ENCODE results near the gene PALS2.

Gene PALS2

DNA sequence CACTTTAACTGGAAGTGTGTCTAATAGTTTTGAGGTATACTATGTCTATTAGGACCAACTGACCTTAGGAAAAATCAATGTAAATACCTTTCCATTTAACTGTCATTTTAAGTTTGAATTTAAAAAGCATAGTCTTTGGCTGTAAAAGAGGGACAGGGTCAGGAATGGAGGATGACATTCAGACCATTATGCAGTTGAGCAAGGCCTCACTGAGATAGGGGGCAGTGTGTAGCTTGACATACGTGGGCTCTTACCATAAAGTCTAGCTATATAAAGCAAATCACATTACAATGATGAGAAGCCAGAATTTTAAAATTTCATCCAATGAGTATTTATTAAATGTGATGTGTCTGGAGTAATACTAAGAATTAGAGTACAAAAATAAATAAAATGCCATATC, 17.9 kb downstream of the PALS2 start:
- no peak for DNase-seq

DNA sequence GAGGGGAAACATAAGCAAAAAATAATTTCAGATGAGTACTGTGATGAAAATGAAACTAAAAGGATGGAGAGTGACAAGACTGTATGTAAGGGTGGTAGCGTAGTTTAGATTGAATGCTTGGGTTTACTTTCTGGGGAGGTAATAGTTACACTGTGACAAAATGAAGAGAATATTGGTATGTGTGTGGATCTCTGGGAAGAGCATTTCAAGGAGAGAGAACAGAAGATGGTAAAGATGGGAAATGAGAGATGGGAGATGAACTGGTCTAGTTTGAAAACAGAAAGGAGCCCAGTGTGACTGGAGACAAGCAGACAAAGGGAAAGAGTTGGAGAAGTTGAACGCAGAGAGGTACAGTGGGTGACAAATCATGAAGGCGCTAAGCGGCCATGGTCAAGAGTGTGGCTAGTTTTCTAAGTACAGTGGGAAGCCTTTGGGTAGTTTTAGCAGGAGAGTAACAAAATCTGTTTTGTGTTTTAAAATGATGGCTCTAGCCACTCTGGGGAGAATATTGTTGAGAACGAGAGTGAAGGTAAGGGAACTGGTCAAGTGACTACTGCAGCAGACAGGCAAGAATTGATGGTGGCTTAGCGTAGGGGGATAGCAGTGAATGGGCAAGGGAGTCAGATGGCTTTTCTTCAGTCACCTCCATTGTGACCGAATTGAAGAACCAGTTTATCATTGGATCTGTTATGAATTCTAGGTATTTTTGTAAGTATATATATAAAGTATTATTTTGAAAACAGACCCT, 22.6 kb downstream of the PALS2 start:
- no peak for DNase-seq

DNA sequence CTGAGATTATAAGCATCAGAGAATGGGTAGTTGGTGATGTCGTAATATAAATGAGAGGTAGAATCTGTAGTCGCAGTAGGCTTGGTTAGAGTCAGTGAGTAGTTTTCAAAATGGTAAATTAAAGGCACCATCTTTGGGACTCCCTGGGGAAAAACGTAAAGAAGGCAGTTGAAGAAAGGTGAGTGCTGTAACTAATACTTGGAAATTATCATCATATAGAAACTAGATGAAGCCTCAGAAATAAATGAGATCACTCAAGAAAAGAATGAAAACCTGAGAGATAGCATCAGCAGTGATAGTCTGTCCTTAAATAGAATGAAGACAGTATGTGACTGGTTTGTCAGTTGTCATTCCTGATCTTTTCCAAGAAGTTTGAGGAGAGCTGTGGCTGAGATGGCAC, 23.8 kb downstream of the PALS2 start:
- DNase-seq: no peak

DNA sequence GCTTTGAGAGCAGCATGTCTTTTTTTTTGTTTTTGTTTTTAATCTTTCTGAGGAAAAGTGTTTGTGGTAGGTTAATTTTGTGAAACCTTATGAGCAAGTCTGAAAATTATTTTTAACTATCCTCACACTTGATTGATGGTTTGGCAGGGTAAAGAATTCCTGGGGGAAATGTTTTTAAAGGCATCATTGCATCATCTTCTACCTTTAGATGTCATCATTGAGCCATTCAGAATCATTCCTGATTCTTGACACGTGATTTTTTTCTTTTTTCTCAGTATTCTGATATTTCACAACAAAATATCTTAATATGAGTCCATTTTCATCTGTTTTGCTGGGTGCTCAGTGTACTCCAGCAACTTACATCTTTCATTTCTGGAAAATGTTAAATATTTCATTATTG, 28.3 kb downstream of the PALS2 start:
- no peak for DNase-seq

DNA sequence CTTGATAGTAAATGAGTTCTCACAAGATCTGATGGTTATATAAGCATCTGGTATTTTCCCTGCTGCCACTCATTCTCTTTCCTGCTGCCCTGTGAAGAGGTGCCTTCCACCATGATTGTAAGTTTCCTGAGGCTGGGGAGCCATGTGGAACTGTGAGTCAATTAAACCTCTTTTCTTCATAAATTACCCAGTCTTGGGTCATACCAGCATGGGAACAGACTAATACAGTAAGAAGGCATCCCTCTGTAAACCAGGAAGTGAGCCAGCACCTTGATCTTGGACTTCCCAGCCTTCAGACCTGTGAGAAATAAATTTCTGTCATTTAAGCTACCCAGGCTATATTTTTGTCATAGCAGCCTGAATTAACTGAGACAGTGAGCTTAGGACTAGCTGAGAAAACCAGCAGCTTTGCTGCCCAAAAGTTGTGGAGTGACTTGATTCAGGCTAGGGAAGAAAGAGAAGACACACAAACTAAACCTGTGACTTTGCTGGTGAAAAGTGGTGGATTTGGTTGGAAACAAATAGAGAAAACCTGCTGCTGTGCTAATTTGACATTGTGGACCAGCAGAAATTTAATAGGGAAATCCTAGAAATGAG, 29.7 kb downstream of the PALS2 start:
- no peak for DNase-seq

DNA sequence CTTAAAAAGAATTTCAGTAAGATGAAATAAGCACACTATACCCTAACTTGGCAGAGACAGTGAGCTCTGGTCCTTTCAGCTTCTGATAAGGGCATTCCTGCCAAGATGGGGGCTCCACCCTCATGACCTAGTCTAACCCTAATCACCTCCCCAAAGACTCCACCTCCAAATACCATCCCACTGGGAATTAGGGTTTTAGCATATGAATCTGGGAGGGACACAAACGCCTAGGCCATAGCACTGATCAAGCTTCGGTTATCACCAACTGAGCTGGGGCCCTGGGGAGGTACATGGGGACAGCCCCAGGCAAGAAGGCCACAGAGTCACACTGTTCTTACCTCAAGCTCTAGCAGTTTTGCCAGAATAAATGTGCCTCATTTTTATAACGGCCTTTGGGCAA, 31.4 kb downstream of the PALS2 start:
- DNase-seq: no peak

DNA sequence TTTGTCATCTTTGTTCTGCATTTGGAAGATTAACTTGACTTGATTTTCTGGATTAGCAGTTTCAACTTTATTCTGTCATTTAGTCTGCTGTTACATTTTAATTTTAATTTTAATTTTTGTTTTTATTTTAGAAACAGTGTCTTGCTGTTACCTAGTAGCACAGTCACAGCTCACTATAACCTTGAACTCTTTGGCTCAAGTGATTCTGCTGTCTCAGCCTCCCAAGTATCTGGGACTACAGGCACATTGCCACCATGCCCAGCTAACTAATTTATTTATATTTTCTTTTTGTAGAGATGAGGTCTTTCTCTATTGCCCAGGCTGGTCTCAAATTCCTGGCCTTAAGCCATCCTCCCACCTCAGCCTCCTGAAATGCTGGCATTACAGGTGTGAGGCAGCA, 35.3 kb downstream of the PALS2 start:
- DNase-seq: no peak

DNA sequence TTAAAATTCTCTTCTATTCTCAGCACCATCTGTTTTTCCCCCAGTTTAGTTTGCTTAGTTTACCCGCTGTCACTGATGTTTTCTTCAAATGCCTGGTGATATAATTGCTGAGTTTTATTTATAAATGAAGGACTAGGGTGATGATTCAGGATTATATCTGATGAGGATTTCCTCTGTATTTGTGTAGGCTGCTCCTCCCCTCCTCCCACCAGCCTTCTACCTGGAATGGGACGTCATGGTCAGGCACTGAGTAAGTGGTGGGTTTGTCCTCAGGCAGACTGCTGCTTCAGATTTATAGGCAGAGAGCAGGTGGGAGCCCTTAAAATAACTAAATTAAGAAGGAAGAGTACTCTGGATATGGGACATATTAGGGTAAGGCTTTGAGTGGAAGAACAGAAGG, 35.8 kb downstream of the PALS2 start:
- DNase-seq: no peak

DNA sequence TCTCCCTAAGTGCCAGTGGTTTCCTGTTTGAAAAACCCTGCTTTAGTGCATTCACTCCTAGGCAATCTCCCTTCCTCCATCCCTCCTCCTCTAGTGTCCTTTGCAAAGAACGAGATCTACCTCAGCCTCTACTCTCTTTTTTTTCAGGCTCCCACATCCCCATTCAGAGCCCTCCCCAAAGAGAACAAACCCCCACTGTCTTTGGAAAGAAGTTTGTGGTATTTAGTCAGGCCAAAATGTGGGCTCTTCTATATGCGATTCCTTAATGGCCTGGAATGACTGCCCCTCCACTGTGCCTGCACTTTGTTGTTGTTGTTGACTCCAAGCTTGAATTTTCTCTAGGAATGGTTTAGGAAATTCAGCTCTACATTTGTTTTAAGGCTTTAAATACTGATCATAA, 36.3 kb downstream of the PALS2 start:
- DNase-seq: no peak

DNA sequence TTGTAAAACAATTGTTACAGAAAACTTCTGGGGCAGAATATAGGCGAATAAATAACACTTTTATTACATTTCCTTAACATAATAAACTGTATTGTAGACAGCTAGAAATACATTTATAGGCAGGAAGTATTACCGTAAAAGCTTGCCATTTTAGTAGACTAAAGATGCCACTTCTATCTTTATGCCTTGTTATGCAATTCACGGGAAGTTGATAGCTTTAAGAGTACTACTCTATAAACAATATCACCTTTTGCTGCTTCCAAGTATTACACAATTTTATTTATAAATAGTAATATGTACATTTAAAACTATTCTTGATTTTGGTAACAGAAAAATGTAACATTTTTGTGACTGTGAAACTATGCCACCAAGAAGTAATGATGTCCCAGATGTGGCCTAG, 37.9 kb downstream of the PALS2 start:
- no peak for DNase-seq

DNA sequence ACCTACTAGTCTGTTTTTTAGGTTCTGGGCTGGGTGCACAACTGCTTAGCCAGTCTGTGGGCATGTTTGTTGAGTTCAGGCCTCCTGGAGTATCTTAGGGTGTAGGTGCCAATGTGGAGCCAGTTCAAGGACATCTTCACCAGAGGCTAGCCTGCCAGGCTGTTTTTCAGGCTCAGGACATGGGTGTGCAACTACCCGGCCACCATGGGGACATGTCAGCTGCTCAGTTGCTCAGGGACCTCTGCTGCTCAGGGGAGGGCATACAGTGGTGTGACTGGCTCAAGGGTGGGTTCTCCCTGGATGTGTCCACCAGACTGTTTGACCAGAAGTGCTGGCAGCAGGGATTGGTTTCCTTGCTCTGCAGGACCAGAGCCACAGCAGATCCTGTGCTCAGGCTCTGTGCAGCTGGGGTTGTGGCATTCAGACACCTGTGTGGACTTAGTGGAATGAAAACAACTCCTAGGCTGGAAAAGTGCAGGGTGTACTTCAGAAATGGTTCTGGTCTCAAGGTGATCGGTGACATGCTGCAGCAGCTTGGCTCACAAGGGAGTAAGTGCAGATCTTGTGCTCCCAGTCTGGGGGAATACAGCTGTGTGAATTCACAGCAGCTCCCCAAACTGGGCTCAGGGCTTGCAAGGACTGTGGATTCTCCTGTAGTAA, 44.8 kb downstream of the PALS2 start:
- no peak for DNase-seq

DNA sequence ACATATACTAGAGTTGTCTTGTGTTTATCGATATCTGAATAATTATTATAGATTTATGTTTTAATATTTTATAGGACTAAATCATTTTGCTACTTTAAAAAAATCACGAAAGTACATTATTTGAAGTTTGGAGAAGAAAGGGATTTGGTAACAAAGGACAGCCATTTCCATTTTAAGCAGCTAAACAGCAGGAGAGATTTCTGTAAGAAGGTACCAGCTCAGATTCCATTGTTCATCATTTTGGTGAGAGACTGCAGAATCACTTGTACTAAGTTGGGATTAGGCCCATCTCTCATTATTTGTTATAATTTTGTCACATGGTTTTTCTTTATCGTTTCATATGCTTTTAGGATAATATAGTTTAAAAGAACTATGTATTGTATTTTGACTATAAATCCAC, 46.7 kb downstream of the PALS2 start:
- DNase-seq: no peak

DNA sequence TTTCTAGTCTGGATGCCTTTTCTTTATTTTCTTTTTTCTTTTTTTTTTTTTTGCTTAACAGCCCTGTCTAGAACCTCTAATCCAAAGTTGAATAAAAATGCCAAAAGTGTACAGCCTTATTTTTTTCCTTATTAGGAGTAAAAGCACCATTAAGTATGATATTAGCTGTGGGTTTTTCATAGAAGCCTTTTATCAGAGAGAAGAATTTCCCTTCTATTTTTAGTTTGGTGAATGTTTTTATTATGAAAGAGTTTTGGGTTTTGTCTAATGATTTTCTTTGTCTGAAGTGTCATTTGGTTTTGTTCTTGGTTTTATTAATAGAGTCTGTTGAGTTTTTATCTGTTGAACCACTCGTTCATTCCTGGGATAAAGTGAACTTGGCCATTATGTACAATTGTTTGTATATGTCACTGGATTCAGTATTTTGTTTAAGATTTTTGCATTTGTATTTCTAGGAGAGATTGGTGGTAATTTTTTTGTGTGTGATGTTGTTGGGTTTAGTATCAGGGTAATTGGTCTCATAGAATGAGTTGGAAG, 49.5 kb downstream of the PALS2 start:
- no peak for DNase-seq

All from NCI-H1694 (cell line).